HFF-Myc (cell line): ENCODE results near the gene RPE65.

Experiments used
- DNase-seq: peaks from one replicate; pipeline ENCODE4 v3.0.0-alpha.2; 2011; ENCODE audit warnings: low read depth; ENCODE audit errors: extremely low read depth
- H3K4me3 ChIP-seq: replicated peaks from 2 replicates; pipeline ENCODE4 v1.5.1; 2011; ENCODE audit warnings: low read depth, mild to moderate bottlenecking, control low read depth, low read length
- CTCF ChIP-seq: IDR thresholded peaks from 2 replicates; pipeline ENCODE4 v1.5.1; 2012; ENCODE audit warnings: mild to moderate bottlenecking, low read depth, low read length, control low read depth; ENCODE audit errors: missing control alignments

Gene RPE65

GRCh38 chr1:68454534-68454933, 4.8 kb upstream of the RPE65 start:
- no peak for DNase-seq
- TF ChIP-seq CTCF = no peak
- no peak overlapping the region for H3K4me3 ChIP-seq

- DNase-seq = no peak
- TF ChIP-seq CTCF = no peak
- H3K4me3 ChIP-seq = no peak overlapping the region
Observed at GRCh38 chr1:68453060-68453670, 3.4 kb upstream of the RPE65 start.

- H3K4me3 ChIP-seq = no peak overlapping the region
- no peak for TF ChIP-seq CTCF
- no peak for DNase-seq
Observed at GRCh38 chr1:68448365-68448764, 1.4 kb downstream of the RPE65 start.

- H3K4me3 ChIP-seq = no peak overlapping the region
- DNase-seq = no peak
- no peak for TF ChIP-seq CTCF
Observed at GRCh38 chr1:68445709-68446108, 4.0 kb downstream of the RPE65 start.

GRCh38 chr1:68442822-68443556, 6.8 kb downstream of the RPE65 start:
- DNase-seq = peak; percentile 63
- no peak overlapping the region for H3K4me3 ChIP-seq
- peak; percentile 70 for TF ChIP-seq CTCF

- no peak for DNase-seq
- H3K4me3 ChIP-seq = no peak overlapping the region
- no peak for TF ChIP-seq CTCF
Observed at GRCh38 chr1:68442006-68442405, 7.7 kb downstream of the RPE65 start.
